Esophagus muscularis mucosa (tissue), 4 donors: Measurements from ENCODE around the gene CYB5RL. TPM values are rescaled to one million over a fixed set of nuclear protein-coding genes. Genes with fewer than 3 reads are reported as not detected.

Experiments used
- DNase-seq: peaks from one replicate; pipeline ENCODE4 v3.0.0-alpha.2; 2017; ENCODE audit errors: extremely low spot score
- H3K27ac ChIP-seq, 4 donors: fragments of 200-600 bp; sonication (generic); replicated peaks in 1 of 4; 1 replicate in 3 of 4; 2 replicates in 1 of 4; pipeline ENCODE4 v1.5.1; 2016 to 2019; ENCODE audit warnings: mild to moderate bottlenecking in 1 of 4
- H3K27me3 ChIP-seq, 4 donors: fragments of 200-600 bp; sonication (generic); one replicate each; pipeline versions ENCODE4 v1.5.1 to v1.6.0; 2016 to 2019
- H3K36me3 ChIP-seq, 4 donors: fragments of 200-600 bp; sonication (generic); one replicate each; pipeline ENCODE4 v1.5.1; 2016 to 2019
- H3K4me1 ChIP-seq, 4 donors: fragments of 200-600 bp; sonication (generic); one replicate each; pipeline ENCODE4 v1.5.1; 2016 to 2019
- H3K4me3 ChIP-seq, 4 donors: fragments of 200-600 bp; sonication (generic); 1 replicate in 2 of 4; 2 replicates in 2 of 4; pipeline ENCODE4 v1.5.1; 2016 to 2019; ENCODE audit warnings: mild to moderate bottlenecking in 4 of 4, moderate library complexity in 1 of 4
- H3K9me3 ChIP-seq, 4 donors: fragments of 200-600 bp; sonication (generic); 1 replicate in 3 of 4; 2 replicates in 1 of 4; pipeline ENCODE4 v1.5.1; 2016 to 2019
- CTCF ChIP-seq, 3 experiments: fragments of 200-600 bp in 2 of 3; fragments of 450-650 bp in 1 of 3; sonication (generic) in 2 of 3; IDR thresholded peaks; one replicate each; pipeline ENCODE4 v1.5.1; 2017 to 2019; ENCODE audit warnings: antibody characterized with exemption in 3 of 3, mild to moderate bottlenecking in 2 of 3, moderate library complexity in 1 of 3
- EP300 ChIP-seq: sonication (generic); formaldehyde crosslinking; IDR thresholded peaks from one replicate; pipeline ENCODE4 v1.6.1; 2017; ENCODE audit warnings: antibody characterized with exemption
- POLR2A ChIP-seq: fragments of 450-650 bp; IDR thresholded peaks from one replicate; pipeline ENCODE4 v1.6.1; 2017; ENCODE audit warnings: antibody characterized with exemption, moderate library complexity, mild to moderate bottlenecking, low read depth
- POLR2AphosphoS5 ChIP-seq, 2 donors: sonication (generic); formaldehyde crosslinking; IDR thresholded peaks; one replicate each; pipeline ENCODE4 v1.6.1; 2017; ENCODE audit warnings: antibody characterized with exemption in 2 of 2
- WGBS: methylation state at CpG from one replicate; pipeline ENCODE4 v1.1.5; 2018; 5-methylcytosine and 5-hydroxymethylcytosine counted together
- intact Hi-C: fragments of 100-400 bp; cut with DNase I; formaldehyde crosslinking; loops from one replicate; pipeline ENCODE4 v1.15.1; 2023
- total RNA-seq, 4 donors: library from RNA; depleted of rRNA; stranded (reverse); fragments of >200 nt; gene quantifications; one replicate each; pipeline versions ENCODE4 v1.1.0 to v1.2.1, GENCODE V29; 2016

The CYB5RL gene
- total RNA-seq, 4 donors from 2014 or later = 3.6 to 6.1 (median 3.9) TPM

- 88% methylated on average over 9 of the region's 9 CpGs for WGBS
- TF ChIP-seq POLR2AphosphoS5 (IDR thresholded peaks at IDR 0.05) = no peak
- no peak for TF ChIP-seq POLR2A
- TF ChIP-seq EP300 = no peak
- DNase-seq = no peak
- H3K27ac ChIP-seq = no peak overlapping the region
- H3K4me3 ChIP-seq = no peak overlapping the region
- H3K4me1 ChIP-seq = peaks cover 0 to 5% (median 0%) of the 10 kb centered on the region in 4 donors
- peaks cover 0 to 66% (median 21%) of the 10 kb centered on the region in 4 donors for H3K36me3 ChIP-seq
- no peaks in the 10 kb centered on the region for H3K27me3 ChIP-seq
- no peaks in the 10 kb centered on the region for H3K9me3 ChIP-seq
- intact Hi-C loops = no loop called here
These were observed 21.3 kb downstream of the CYB5RL start for GRCh38 chr1:54178296-54179070.

DNA sequence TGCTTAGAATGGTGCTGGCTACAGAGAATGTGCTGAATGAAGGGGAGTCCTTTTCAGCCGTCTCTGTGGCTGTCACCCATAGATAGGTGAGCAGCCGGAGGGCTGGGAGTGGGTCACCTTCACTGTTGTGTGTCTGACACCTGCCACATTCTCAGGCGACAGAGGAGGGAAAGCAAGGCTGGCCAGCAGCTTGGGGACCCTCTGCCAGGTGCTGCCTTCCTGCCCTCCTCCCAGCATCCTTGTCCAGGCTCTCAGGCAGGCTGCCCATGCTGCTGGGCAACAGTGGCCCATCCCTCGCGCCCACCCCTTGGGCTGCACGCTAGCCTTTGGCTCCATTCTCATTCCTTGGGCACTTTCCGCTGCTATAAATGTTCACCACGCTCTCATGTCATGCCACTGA, 22.1 kb downstream of the CYB5RL start:
- WGBS = 96% methylated on average over 8 of the region's 8 CpGs
- peaks cover 0 to 62% (median 23%) of the 10 kb centered on the region in 4 donors for H3K36me3 ChIP-seq
- H3K9me3 ChIP-seq = no peaks in the 10 kb centered on the region
- TF ChIP-seq POLR2A (no peak), CTCF (IDR thresholded peaks at IDR 0.05) (no peak), EP300 (no peak), POLR2AphosphoS5 (IDR thresholded peaks at IDR 0.05) (no peak)
- H3K4me3 ChIP-seq = no peak overlapping the region
- no peak for DNase-seq
- H3K27ac ChIP-seq = no peak overlapping the region
- peaks cover 0 to 5% (median 0%) of the 10 kb centered on the region in 4 donors for H3K4me1 ChIP-seq
- intact Hi-C loops = no loop called here
- no peaks in the 10 kb centered on the region for H3K27me3 ChIP-seq

DNA sequence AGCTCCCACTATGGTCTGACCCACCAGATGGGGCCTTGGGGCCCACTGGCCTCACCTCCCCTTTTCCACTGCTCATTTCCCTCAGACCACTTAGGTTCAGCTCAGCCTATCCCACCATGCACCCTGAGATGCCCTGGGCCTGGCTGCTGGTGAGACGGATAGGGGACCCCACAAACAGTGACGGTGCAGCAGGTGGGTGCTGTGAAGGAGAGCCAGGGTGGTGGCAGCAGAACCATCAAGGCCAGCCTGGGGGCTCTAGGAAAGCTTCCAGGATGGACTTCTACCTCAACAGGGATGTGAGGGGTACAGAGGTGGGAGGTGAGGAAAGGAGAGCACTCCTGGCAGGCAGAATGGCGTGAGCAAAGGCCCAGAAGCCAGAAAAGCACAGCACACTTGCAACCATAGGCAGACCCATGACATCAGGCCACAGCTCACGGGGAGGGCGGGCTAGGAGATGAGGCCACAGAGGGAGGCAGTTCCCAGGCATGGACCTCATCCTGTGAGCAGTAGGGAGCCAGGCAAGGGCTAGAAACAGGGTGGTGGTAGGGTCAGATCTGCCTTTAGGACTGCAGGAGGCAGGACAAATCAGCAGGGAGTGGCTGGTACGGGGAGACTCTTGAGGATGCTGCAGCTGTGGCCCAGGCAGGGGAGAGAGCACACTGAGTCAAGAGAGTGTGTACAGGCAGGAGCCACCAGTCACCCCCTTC, 23.1 kb downstream of the CYB5RL start:
- Histone ChIP-seq H3K36me3 (peaks cover 0 to 59% (median 24%) of the 10 kb centered on the region in 4 donors), H3K27me3 (no peaks in the 10 kb centered on the region), H3K4me1 (peaks cover 0 to 5% (median 0%) of the 10 kb centered on the region in 4 donors), H3K27ac (no peak overlapping the region), H3K9me3 (no peaks in the 10 kb centered on the region), H3K4me3 (no peak overlapping the region)
- DNase-seq = no peak
- intact Hi-C loops = no loop called here
- TF ChIP-seq EP300 (no peak), POLR2AphosphoS5 (IDR thresholded peaks at IDR 0.05) (no peak), CTCF (IDR thresholded peaks at IDR 0.05) (no peak), POLR2A (no peak)
- WGBS = 88% methylated on average over 6 of the region's 6 CpGs

- intact Hi-C loops = no loop called here
- H3K9me3 ChIP-seq = no peaks in the 10 kb centered on the region
- H3K4me1 ChIP-seq = peaks cover 0 to 5% (median 0%) of the 10 kb centered on the region in 4 donors
- H3K27ac ChIP-seq = no peak overlapping the region
- WGBS = 95% methylated on average over 4 of the region's 4 CpGs
- no peaks in the 10 kb centered on the region for H3K27me3 ChIP-seq
- peaks cover 0 to 36% (median 22%) of the 10 kb centered on the region in 4 donors for H3K36me3 ChIP-seq
- no peak for DNase-seq
- no peak overlapping the region for H3K4me3 ChIP-seq
- no peak for TF ChIP-seq POLR2AphosphoS5 (IDR thresholded peaks at IDR 0.05)
- no peak for TF ChIP-seq CTCF (IDR thresholded peaks at IDR 0.05)
- no peak for TF ChIP-seq POLR2A
- no peak for TF ChIP-seq EP300
These were observed 25.7 kb downstream of the CYB5RL start for GRCh38 chr1:54174106-54174505.

- no peaks in the 10 kb centered on the region for H3K27me3 ChIP-seq
- H3K4me1 ChIP-seq = peaks cover 0 to 5% (median 0%) of the 10 kb centered on the region in 4 donors
- H3K27ac ChIP-seq = no peak overlapping the region
- TF ChIP-seq POLR2AphosphoS5 (IDR thresholded peaks at IDR 0.05) = no peak
- TF ChIP-seq POLR2A = no peak
- TF ChIP-seq CTCF (IDR thresholded peaks at IDR 0.05) = no peak
- no peak for TF ChIP-seq EP300
- no peak for DNase-seq
- H3K4me3 ChIP-seq = no peak overlapping the region
- H3K36me3 ChIP-seq = peaks cover 0 to 31% (median 18%) of the 10 kb centered on the region in 4 donors
- intact Hi-C loops = no loop called here
- no peaks in the 10 kb centered on the region for H3K9me3 ChIP-seq
- 75% methylated on average over 8 of the region's 9 CpGs for WGBS
These were observed 26.1 kb downstream of the CYB5RL start for GRCh38 chr1:54173681-54174080.
